ENCODE results near the gene CFAP52. TPM values are rescaled to one million over a fixed set of nuclear protein-coding genes. Genes with fewer than 3 reads are reported as not detected.

Gene CFAP52
- total RNA-seq, 1 donor from 2014 or later: not detected

Other genes with a start within 250 kb of the CFAP52 start
- 28.6 TPM for gene STX8, start 822 bp upstream of the CFAP52 start, total RNA-seq
- 11.8 TPM for gene USP43, start 68.9 kb downstream of the CFAP52 start, total RNA-seq
- not detected for gene DHRS7C, start 214.9 kb downstream of the CFAP52 start, total RNA-seq
- not detected for gene GSG1L2, start 245.4 kb downstream of the CFAP52 start, total RNA-seq
- gene GLP2R, start 249.3 kb downstream of the CFAP52 start, total RNA-seq: 0.68 TPM

All from left lobe of liver (tissue), 1 donor.